Left ventricle myocardium superior (tissue), 1 donor: ENCODE results near the gene RIMS1. TPM values are rescaled to one million over a fixed set of nuclear protein-coding genes. Genes with fewer than 3 reads are reported as not detected.
"Not testable (repeated sequence)": the region's sequence is repeated elsewhere in the genome, so short reads cannot be mapped to it uniquely, and the experiment has no call there.

Experiments used
- ATAC-seq: fragments of 200-7000 bp; cut with Tn5 transposase; one replicate; pipeline ENCODE4 v1.9.1; 2020; ENCODE audit warnings: mild to moderate bottlenecking, moderate library complexity
- DNase-seq: peaks from one replicate; pipeline ENCODE4 v3.0.0-alpha.2; 2020
- intact Hi-C: fragments of 100-400 bp; cut with micrococcal nuclease; formaldehyde crosslinking; loops from one replicate; pipeline ENCODE4 v1.11.0; 2022
- total RNA-seq: library from RNA; stranded (reverse); fragmentation: NEBNext Ultra II Directional; extraction: Animal tissue kit (Norgen Biotek cat#: 25700); gene quantifications from one replicate; pipeline ENCODE4 v1.2.1, GENCODE V29; 2021
- donor health status: DM: no; HTN: yes; CAD: no; lungs with severe emphysema.

RIMS1 gene
- total RNA-seq, 1 donor from 2014 or later: 1.2 TPM

DNA sequence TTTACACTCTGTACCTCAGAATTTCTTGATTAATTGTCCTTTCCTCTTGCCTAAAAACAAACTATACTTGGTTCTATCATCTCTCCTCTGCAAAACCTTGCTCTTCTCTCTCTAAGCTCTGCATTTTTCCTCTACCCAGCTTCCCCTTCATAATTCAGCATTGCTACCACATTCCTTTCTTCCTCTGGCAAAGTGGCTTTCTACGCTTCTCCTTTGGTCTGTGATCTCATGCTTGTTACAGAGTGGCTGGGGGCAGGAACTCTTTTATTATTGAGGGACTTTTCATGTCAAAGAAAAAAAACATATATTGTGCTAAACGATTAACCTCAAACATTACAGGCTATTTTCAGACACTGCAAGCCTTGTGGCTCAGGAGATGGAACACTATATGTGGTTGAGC, 402.2 kb downstream of the RIMS1 start:
- ATAC-seq: no peak
- intact Hi-C loops: no loop called here
- DNase-seq: no peak

GRCh38 chr6:72290620-72291019, 404.3 kb downstream of the RIMS1 start:
- intact Hi-C loops: no loop called here
- ATAC-seq (no peak), DNase-seq (no peak)

- ATAC-seq (no peak), DNase-seq (no peak)
- intact Hi-C loops: no loop called here
These were observed 410.0 kb downstream of the RIMS1 start for GRCh38 chr6:72296375-72296774.

GRCh38 chr6:72305971-72306370, 419.6 kb downstream of the RIMS1 start:
- no peak for ATAC-seq
- no peak for DNase-seq
- intact Hi-C loops: no loop called here

GRCh38 chr6:72316675-72317380, 430.5 kb downstream of the RIMS1 start:
- intact Hi-C loops: no loop called here
- DNase-seq (no peak), ATAC-seq (no peak)

DNA sequence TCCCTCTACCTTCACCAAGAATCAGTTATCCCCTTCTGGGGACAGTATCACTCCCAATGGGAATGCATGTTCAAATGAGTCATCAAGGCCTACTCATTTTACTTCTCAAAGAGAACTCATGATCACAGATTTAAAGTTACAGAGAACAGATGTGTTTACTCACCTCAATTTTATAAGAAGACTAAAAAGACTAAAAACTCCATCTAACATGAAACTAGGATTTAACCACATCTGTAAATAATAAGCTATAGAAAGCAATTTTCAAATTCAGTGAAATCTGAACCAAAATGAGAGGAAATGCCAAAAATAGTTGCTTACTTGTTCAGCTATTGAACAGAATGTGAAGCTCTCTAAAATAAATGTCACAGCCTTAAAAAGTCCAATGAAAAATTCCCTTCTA, 435.4 kb downstream of the RIMS1 start:
- no peak for DNase-seq
- intact Hi-C loops: no loop called here
- ATAC-seq: no peak

- DNase-seq: no peak
- no peak for ATAC-seq
- intact Hi-C loops: no loop called here
These were observed 436.4 kb downstream of the RIMS1 start for GRCh38 chr6:72322771-72323170.

DNA sequence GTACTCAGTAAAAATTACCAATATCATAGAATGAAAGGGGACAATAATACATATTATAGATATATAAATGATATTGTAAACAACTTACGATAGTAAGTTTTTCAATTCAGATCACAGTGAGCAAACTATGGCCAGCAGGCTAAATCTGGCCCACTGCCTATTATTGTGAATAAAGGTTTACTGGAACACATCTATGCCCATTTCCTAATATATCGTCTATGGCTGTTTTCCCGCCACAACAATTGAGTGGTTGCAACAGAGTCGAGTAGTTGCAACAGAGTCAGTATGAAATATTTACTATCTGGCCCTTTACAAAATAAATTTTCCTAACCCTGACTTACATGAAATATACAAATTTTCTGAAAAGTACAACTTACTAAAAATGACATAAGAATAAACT, 438.2 kb downstream of the RIMS1 start:
- DNase-seq (no peak), ATAC-seq (no peak)
- intact Hi-C loops: no loop called here

- DNase-seq (no peak), ATAC-seq (no peak)
- intact Hi-C loops: no loop called here
These were observed 442.4 kb downstream of the RIMS1 start for GRCh38 chr6:72328775-72329174.

GRCh38 chr6:72335203-72335602, 448.9 kb downstream of the RIMS1 start:
- ATAC-seq, intact Hi-C loops, DNase-seq: not testable (repeated sequence)

- ATAC-seq: no peak
- DNase-seq: no peak
- intact Hi-C loops: no loop called here
These were observed 462.6 kb downstream of the RIMS1 start for GRCh38 chr6:72348926-72349325.

DNA sequence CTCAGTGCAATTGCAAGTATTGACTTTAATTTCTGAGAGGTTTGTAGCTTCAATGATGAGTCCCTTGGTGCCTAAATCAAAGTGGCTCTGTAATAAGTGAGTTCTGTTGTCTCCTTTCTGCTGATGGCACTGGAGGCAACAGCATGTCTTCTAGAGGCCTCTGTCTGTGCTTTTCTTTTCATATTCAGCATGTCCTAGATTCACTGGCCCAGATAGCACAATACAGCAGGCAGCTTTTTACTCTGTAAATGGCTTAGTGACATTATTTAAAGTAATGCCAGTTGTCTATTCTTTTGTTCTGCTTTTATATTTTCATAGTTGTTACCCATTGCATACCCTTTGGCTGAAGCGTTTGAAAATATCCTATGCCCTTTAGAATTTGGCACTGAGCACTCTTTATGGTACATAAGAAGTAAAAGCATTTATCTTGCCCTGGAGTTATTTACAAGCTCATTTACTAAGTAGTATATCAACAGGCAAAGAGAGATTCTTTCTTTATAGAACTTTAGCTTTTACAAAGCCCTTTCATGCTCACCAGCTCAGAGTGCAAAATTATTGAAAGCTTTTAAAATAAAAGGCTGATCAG, 464.0 kb downstream of the RIMS1 start:
- ATAC-seq (no peak), DNase-seq (no peak)
- intact Hi-C loops: no loop called here

DNA sequence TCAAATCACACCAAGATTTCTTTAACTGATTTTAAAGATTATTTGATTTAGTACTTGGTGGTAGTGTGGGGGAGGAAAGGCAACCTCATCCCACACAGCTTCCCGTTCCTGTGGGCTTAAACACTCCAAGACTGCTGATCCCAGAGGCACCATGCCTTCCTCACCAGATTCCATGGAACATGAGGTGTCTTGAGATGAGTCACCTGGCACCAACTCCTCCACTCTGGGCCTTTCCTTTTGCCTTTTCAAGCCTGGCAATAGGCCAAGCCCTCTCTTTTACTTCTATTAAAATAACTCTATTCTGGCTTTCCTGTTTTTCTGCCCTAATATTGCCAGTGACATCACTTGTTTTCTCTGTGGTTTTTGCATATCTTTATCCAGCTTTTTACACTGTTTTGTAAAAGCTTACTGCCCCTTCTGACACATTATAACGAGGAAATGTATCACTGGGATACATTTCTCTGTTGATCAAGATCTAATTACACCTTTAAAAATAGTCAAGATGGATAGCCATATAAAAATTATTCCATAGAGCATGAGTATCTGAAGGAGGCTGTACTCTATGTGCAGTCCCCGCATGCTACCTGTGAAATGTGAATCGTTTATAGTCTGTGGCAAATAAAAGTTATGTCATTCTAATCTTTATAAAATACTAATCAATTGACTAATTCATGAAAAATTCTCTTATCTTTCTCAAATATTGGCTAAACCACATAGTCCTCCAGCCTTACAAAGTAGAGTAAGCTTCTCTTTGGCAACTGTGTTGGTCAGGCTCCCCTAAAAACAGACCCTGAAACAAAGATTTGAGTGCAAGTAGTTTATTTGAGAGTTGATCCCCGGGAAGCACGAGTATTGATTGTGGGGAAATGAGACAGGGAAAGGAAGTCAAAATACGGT, 477.7 kb downstream of the RIMS1 start:
- intact Hi-C loops: no loop called here
- ATAC-seq (no peak), DNase-seq (no peak)

- intact Hi-C loops: no loop called here
- DNase-seq (no peak), ATAC-seq (no peak)
These were observed 479.4 kb downstream of the RIMS1 start for GRCh38 chr6:72365773-72366172.

GRCh38 chr6:72367439-72367838, 481.1 kb downstream of the RIMS1 start:
- no peak for ATAC-seq
- no peak for DNase-seq
- intact Hi-C loops: no loop called here

DNA sequence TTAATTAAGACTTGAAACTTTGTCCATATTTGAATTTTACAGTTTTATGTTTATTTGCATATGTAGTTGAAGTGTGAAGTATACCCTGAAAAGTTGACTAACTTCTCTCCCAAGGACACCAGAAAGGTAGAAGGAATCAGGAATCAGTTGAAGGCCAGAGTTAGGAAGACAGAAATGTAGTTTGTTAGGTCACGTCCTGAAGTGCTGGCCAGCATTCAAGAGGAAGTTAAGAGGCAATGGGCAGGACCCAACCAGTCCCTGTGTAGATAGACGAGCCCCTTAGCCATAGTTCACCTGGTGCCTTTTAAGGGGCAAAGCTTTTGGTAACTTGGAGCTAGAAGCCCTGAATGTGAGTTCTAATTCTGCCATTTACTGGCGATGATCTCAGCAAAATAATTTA, 485.1 kb downstream of the RIMS1 start:
- intact Hi-C loops: no loop called here
- no peak for ATAC-seq
- DNase-seq: no peak

DNA sequence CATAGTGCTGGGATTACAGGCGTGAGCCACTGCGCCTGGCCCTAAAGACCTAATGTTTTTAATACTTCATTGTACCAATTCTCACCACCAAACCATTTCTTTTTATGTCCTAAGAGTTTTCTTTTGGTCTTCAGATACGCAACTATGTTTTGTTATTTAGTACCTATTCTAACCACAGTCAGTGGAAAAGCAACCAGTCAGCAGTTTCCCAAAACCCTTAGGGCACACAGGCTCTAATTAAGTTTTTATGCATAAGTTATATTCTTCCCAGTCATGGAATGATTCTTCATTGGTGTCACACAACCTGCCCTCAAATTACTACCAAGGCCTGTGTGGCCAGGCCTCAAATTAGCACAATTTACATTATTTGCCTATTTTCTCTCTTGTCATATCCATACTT, 487.8 kb downstream of the RIMS1 start:
- no peak for DNase-seq
- no peak for ATAC-seq

DNA sequence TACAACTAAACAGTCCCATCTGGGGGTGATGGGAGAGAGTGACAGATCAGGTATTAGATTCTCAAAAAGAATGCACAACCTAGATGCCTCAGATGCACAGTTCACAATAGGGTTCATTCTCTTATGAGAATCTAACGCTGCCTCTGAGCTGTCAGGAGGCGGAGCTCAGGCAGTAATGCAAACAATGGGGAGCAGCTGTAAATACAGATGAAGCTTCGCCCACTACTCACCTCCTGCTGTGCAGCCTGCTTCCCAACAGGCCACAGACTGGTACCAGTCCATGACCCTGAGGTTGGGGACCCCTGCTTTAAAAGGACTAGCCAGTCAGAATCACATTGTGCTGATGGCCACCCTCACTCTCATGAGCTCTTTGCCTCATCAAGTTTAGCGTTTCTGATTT, 488.5 kb downstream of the RIMS1 start:
- ATAC-seq: no peak
- DNase-seq: no peak
- intact Hi-C loops: no loop called here

More for the DNA sequence above, 487.8 kb downstream of the RIMS1 start:
- intact Hi-C loops: no loop called here

GRCh38 chr6:72376736-72377135, 490.4 kb downstream of the RIMS1 start:
- ATAC-seq: no peak

GRCh38 chr6:72381076-72381475, 494.7 kb downstream of the RIMS1 start:
- intact Hi-C loops: no loop called here
- DNase-seq: no peak
- no peak for ATAC-seq

More at GRCh38 chr6:72376736-72377135, 490.4 kb downstream of the RIMS1 start:
- no peak for DNase-seq
- intact Hi-C loops: no loop called here
